GM23338 (cell line): ENCODE measurements around the gene SEC16A. TPM values are rescaled to one million over a fixed set of nuclear protein-coding genes. Genes with fewer than 3 reads are reported as not detected.

Experiments used
- ATAC-seq: fragments of 200-7000 bp; cut with Tn5 transposase; 3 replicates; pipeline ENCODE4 v1.9.1; 2020
- DNase-seq: peaks from one replicate; pipeline ENCODE4 v3.0.0-alpha.2; 2015; ENCODE audit warnings: low spot score
- H2AFZ ChIP-seq: fragments of 200-600 bp; sonication (generic); 2 replicates; pipeline ENCODE4 v1.8.0; 2016; ENCODE audit warnings: antibody characterized with exemption, mild to moderate bottlenecking, moderate library complexity
- H3F3A ChIP-seq: fragments of 200-600 bp; sonication (generic); replicated peaks from 2 replicates; pipeline ENCODE4 v1.8.0; 2017; ENCODE audit warnings: antibody characterized with exemption, mixed run types, low read depth
- H3K27ac ChIP-seq: fragments of 200-600 bp; sonication (generic); 2 replicates; pipeline ENCODE4 v1.6.1; 2016; ENCODE audit warnings: low read depth
- H3K27me3 ChIP-seq: fragments of 200-600 bp; sonication (generic); 2 replicates; pipeline ENCODE4 v1.8.0; 2016; ENCODE audit warnings: mild to moderate bottlenecking, mixed run types, moderate library complexity; ENCODE audit not compliant: insufficient read depth
- H3K36me3 ChIP-seq: fragments of 200-600 bp; sonication (generic); 2 replicates; pipeline ENCODE4 v1.8.0; 2016; ENCODE audit warnings: mild to moderate bottlenecking; ENCODE audit not compliant: insufficient read depth
- H3K4me1 ChIP-seq: fragments of 200-600 bp; sonication (generic); 2 replicates; pipeline ENCODE4 v1.8.0; 2016; ENCODE audit warnings: mild to moderate bottlenecking, moderate library complexity; ENCODE audit not compliant: insufficient read depth
- H3K4me2 ChIP-seq: fragments of 200-600 bp; sonication (generic); 2 replicates; pipeline ENCODE4 v1.7.1; 2017; ENCODE audit warnings: mixed run types
- H3K4me3 ChIP-seq: fragments of 200-600 bp; sonication (generic); 2 replicates; pipeline ENCODE4 v1.6.1; 2016; ENCODE audit warnings: mixed run types
- H3K79me2 ChIP-seq: fragments of 200-600 bp; sonication (generic); replicated peaks from 2 replicates; pipeline ENCODE4 v1.8.0; 2017; ENCODE audit warnings: mild to moderate bottlenecking; ENCODE audit not compliant: insufficient read depth
- H3K9me2 ChIP-seq: fragments of 200-600 bp; sonication (generic); 2 replicates; pipeline ENCODE4 v1.8.0; 2017; ENCODE audit not compliant: insufficient read depth
- H4K20me1 ChIP-seq: fragments of 200-600 bp; sonication (generic); replicated peaks from 2 replicates; pipeline ENCODE4 v1.8.0; 2017; ENCODE audit warnings: mild to moderate bottlenecking; ENCODE audit not compliant: insufficient read depth
- H3K27ac Mint-ChIP-seq: 2 replicates; pipeline ENCODE4 v1.8.0; 2020; ENCODE audit warnings: inconsistent platforms, mild to moderate bottlenecking, moderate library complexity, mixed read lengths
- H3K27me3 Mint-ChIP-seq: 3 replicates; pipeline ENCODE4 v1.8.0; 2022; ENCODE audit warnings: low read depth, mild to moderate bottlenecking, moderate library complexity, mixed read lengths, inconsistent platforms; ENCODE audit not compliant: insufficient read depth, poor library complexity
- H3K36me3 Mint-ChIP-seq: 3 replicates; pipeline ENCODE4 v1.8.0; 2021; ENCODE audit warnings: low read depth, mild to moderate bottlenecking, inconsistent platforms, moderate library complexity, mixed read lengths
- H3K4me1 Mint-ChIP-seq: 3 replicates; pipeline ENCODE4 v1.8.0; 2020; ENCODE audit warnings: mild to moderate bottlenecking, inconsistent platforms, mixed read lengths
- H3K4me3 Mint-ChIP-seq: 3 replicates; pipeline ENCODE4 v1.8.0; 2021; ENCODE audit warnings: moderate library complexity, mild to moderate bottlenecking, inconsistent platforms, mixed read lengths
- H3K9me3 Mint-ChIP-seq: 3 replicates; pipeline ENCODE4 v1.8.0; 2020; ENCODE audit warnings: moderate library complexity, mild to moderate bottlenecking, inconsistent platforms, mixed read lengths
- CREB1 ChIP-seq: fragments of 250-450 bp; sonication (Bioruptor Pico); IDR thresholded peaks from 2 replicates; pipeline ENCODE4 v1.5.0; 2020; ENCODE audit warnings: low read depth, mild to moderate bottlenecking, moderate library complexity
- CTCF ChIP-seq, 2 experiments: fragments of 200-600 bp in 1 of 2; sonication (generic) in 1 of 2; conservative IDR thresholded peaks; 2 replicates each; pipeline versions ENCODE4 v1.5.1 to v1.6.1; 2016 to 2017; ENCODE audit warnings: antibody characterized with exemption in 2 of 2, low read depth in 2 of 2, mild to moderate bottlenecking in 2 of 2, moderate library complexity in 1 of 2
- POLR2AphosphoS5 ChIP-seq: IDR thresholded peaks from 2 replicates; pipeline ENCODE4 v1.6.1; 2016; ENCODE audit warnings: antibody characterized with exemption, low read depth
- STAT1 ChIP-seq: IDR thresholded peaks from one replicate; pipeline ENCODE4 v1.6.1; 2016; ENCODE audit warnings: antibody characterized with exemption; ENCODE audit not compliant: unreplicated experiment
- polyA plus RNA-seq: library from polyadenylated mRNA; unstranded; fragments of >200 nt; fragmentation: Nextera tagmentation; extraction: Ambion mirVana; gene quantifications from 2 replicates; pipeline ENCODE4 v1.2.1, GENCODE V29; 2016
- total RNA-seq: library from RNA; depleted of rRNA; stranded (reverse); fragments of >200 nt; shearing (Covaris generic); gene quantifications from 2 replicates; pipeline ENCODE4 v1.2.3, GENCODE V29; 2014
- TF ChIP-seq, protein P1 (sequence below): fragments of 250-450 bp; sonication (Bioruptor Pico); IDR thresholded peaks from 2 replicates; pipeline ENCODE4 v1.5.0; 2020; ENCODE audit warnings: mild to moderate bottlenecking, moderate library complexity

Gene SEC16A
- total and polyA plus RNA-seq, 2 experiments from 2014 or later: 34.0 to 59.2 TPM

DNA sequence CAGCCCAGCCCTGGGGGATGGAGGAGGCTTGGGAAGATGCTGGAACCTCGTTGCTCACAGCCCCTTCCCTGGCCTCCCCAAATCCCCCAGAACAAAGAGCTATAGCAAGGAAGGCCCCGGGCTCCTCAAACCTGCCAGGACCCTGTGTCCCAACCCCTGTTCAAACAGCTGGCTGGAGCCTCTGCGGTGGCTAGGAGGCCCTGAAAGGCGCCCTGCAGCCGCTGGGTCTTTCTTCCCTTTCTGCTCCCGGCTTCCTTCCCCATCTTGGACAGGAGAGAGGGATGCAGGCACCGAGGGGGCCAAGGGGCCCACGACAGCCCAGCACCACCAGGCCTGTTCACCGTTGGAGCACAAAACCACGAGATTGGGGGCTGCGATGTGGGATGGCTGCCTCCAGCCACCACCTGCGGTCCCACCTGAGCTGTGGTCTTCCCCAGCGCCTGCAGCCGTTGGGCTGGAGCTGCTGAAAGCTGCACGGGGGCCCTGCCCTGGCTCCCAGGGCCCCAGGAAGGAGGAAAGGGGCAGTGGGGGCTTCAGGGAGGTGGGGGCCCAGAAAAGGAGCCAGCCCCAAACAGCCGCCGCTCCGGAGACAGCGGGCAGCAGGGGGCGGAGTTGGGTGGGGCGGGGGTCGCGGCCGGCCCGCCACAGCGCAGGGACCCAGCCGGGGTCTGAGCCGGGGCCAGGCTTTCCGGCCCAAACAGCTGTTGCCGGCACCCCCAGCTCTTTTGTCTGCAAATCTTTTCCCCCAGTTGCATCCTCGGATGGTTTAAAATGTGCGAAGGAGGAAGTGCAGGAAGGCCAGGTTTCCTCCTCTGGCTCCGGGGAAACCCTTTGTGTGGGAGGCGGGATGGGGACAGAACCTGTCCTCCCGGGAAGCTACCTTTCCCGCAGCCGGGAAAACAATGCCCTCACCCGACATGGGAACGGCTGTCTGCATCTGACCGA is 46.9 kb upstream of the SEC16A start:
- peaks cover 22% of the 10 kb centered on the region for H3K4me1 Mint-ChIP-seq
- peak; percentile 23 for ATAC-seq

GRCh38 chr9:136528716-136529341 is 46.0 kb upstream of the SEC16A start:
- no peak overlapping the region for H3K4me3 ChIP-seq
- H3K27ac ChIP-seq: no peak overlapping the region
- Mint-ChIP-seq H3K27me3 (peaks cover 20% of the 10 kb centered on the region), H3K27ac (no peak overlapping the region), H3K9me3 (peaks cover 3% of the 10 kb centered on the region; the same call in 2 of the 3 replicates), H3K36me3 (no peaks in the 10 kb centered on the region; the same call in 2 of the 3 replicates), H3K4me1 (peaks cover 18% of the 10 kb centered on the region), H3K4me3 (no peak overlapping the region)
- H4K20me1 ChIP-seq: peaks cover 10% of the 10 kb centered on the region; the same call in 1 of the 2 replicates
- no peak overlapping the region for H3K4me2 ChIP-seq
- ATAC-seq: no peak
- H3K4me1 ChIP-seq: peaks cover 10% of the 10 kb centered on the region; the same call in 1 of the 2 replicates
- H3K27me3 ChIP-seq: no peaks in the 10 kb centered on the region
- no peak overlapping the region for H2AFZ ChIP-seq
- peaks cover 62% of the 10 kb centered on the region for H3K79me2 ChIP-seq
- 0 out of 2 replicates have a peak, but pooled peaks cover 3% of the 10 kb centered on the region for H3F3A ChIP-seq
- DNase-seq: no peak
- H3K9me2 ChIP-seq: no peaks in the 10 kb centered on the region
- H3K36me3 ChIP-seq: no peaks in the 10 kb centered on the region
- no peak for TF ChIP-seq POLR2AphosphoS5
- no peak for TF ChIP-seq STAT1
- no peak for TF ChIP-seq CTCF (conservative IDR thresholded peaks at IDR 0.05; ENCODE audit: low read depth in 2 of 2)
- TF ChIP-seq, protein P1, sequence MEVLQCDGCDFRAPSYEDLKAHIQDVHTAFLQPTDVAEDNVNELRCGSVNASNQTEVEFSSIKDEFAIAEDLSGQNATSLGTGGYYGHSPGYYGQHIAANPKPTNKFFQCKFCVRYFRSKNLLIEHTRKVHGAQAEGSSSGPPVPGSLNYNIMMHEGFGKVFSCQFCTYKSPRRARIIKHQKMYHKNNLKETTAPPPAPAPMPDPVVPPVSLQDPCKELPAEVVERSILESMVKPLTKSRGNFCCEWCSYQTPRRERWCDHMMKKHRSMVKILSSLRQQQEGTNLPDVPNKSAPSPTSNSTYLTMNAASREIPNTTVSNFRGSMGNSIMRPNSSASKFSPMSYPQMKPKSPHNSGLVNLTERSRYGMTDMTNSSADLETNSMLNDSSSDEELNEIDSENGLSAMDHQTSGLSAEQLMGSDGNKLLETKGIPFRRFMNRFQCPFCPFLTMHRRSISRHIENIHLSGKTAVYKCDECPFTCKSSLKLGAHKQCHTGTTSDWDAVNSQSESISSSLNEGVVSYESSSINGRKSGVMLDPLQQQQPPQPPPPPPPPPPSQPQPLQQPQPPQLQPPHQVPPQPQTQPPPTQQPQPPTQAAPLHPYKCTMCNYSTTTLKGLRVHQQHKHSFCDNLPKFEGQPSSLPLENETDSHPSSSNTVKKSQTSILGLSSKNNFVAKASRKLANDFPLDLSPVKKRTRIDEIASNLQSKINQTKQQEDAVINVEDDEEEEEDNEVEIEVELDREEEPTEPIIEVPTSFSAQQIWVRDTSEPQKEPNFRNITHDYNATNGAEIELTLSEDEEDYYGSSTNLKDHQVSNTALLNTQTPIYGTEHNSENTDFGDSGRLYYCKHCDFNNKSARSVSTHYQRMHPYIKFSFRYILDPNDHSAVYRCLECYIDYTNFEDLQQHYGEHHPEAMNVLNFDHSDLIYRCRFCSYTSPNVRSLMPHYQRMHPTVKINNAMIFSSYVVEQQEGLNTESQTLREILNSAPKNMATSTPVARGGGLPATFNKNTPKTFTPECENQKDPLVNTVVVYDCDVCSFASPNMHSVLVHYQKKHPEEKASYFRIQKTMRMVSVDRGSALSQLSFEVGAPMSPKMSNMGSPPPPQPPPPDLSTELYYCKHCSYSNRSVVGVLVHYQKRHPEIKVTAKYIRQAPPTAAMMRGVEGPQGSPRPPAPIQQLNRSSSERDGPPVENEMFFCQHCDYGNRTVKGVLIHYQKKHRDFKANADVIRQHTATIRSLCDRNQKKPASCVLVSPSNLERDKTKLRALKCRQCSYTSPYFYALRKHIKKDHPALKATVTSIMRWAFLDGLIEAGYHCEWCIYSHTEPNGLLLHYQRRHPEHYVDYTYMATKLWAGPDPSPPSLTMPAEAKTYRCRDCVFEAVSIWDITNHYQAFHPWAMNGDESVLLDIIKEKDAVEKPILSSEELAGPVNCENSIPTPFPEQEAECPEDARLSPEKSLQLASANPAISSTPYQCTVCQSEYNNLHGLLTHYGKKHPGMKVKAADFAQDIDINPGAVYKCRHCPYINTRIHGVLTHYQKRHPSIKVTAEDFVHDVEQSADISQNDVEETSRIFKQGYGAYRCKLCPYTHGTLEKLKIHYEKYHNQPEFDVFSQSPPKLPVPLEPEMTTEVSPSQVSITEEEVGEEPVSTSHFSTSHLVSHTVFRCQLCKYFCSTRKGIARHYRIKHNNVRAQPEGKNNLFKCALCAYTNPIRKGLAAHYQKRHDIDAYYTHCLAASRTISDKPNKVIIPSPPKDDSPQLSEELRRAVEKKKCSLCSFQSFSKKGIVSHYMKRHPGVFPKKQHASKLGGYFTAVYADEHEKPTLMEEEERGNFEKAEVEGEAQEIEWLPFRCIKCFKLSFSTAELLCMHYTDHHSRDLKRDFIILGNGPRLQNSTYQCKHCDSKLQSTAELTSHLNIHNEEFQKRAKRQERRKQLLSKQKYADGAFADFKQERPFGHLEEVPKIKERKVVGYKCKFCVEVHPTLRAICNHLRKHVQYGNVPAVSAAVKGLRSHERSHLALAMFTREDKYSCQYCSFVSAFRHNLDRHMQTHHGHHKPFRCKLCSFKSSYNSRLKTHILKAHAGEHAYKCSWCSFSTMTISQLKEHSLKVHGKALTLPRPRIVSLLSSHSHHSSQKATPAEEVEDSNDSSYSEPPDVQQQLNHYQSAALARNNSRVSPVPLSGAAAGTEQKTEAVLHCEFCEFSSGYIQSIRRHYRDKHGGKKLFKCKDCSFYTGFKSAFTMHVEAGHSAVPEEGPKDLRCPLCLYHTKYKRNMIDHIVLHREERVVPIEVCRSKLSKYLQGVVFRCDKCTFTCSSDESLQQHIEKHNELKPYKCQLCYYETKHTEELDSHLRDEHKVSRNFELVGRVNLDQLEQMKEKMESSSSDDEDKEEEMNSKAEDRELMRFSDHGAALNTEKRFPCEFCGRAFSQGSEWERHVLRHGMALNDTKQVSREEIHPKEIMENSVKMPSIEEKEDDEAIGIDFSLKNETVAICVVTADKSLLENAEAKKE: no peak

More for the DNA sequence above, 46.9 kb upstream of the SEC16A start:
- peaks cover 18% of the 10 kb centered on the region for H3K27me3 Mint-ChIP-seq
- DNase-seq: peak; percentile 68
- Histone ChIP-seq H3F3A (0 out of 2 replicates have a peak, but pooled peaks cover 3% of the 10 kb centered on the region), H3K9me2 (no peaks in the 10 kb centered on the region), H2AFZ (no peak overlapping the region), H3K79me2 (peaks cover 67% of the 10 kb centered on the region), H4K20me1 (peaks cover 3% of the 10 kb centered on the region; the same call in 1 of the 2 replicates), H3K36me3 (no peaks in the 10 kb centered on the region), H3K27me3 (no peaks in the 10 kb centered on the region), H3K4me3 (no peak overlapping the region), H3K4me1 (peaks cover 10% of the 10 kb centered on the region; the same call in 1 of the 2 replicates), H3K27ac (peak overlapping the region; percentile 76; the same call in 1 of the 2 replicates), H3K4me2 (no peak overlapping the region)
- peaks cover 5% of the 10 kb centered on the region; the same call in 1 of the 3 replicates for H3K36me3 Mint-ChIP-seq
- no peak overlapping the region for H3K4me3 Mint-ChIP-seq
- no peak overlapping the region for H3K27ac Mint-ChIP-seq
- peak in 1 of 2 experiments; percentile 38; a peak in 2 of 4 replicates for TF ChIP-seq CTCF (conservative IDR thresholded peaks at IDR 0.05; ENCODE audit: low read depth in 2 of 2)
- no peak for TF ChIP-seq CREB1 (CRISPR knock-in tag)
- peaks cover 3% of the 10 kb centered on the region; the same call in 2 of the 3 replicates for H3K9me3 Mint-ChIP-seq
